SK-N-MC (cell line): ENCODE data around the gene KCNJ6.

Experiments
- EZH2 ChIP-seq: fragments of 200-600 bp; sonication (generic); IDR thresholded peaks from one replicate; pipeline ENCODE4 v1.6.1; 2017; ENCODE audit warnings: antibody characterized with exemption
- FOXP2 ChIP-seq: optimal IDR thresholded peaks from 2 replicates; pipeline ENCODE3; 2011; ENCODE audit warnings: mild to moderate bottlenecking, moderate library complexity; ENCODE audit not compliant: insufficient read depth; ENCODE audit errors: extremely low read length, control extremely low read depth
- POLR2AphosphoS5 ChIP-seq: IDR thresholded peaks from 2 replicates; pipeline ENCODE4 v1.6.1; 2012; ENCODE audit warnings: mild to moderate bottlenecking, low read depth, low read length, borderline replicate concordance

DNA sequence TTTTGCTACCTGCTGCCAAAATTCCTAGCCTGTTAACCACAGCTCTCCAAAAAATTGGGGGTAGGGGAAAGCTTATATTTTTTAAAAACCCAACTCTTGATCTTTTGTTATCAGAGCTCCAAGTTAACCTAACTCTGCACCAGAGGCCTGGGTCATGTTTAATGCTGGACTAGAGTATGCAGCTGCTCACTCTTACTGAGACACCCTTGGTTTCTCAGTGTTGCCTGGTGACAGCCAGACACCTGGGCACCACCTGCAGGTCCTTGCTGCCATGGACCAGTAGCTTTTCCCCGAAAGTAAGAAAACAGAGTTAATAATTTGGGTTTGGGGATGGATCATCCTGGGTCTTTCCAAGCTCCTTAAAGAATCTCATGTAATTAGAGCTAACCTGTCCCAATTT lies 30.1 kb downstream of the KCNJ6 start:
- no peak for TF ChIP-seq EZH2
- no peak for TF ChIP-seq POLR2AphosphoS5
- TF ChIP-seq FOXP2, result no peak
